ENCODE data around the gene RPS19BP1.

- TF ChIP-seq TAF1 (IDR thresholded peaks at IDR 0.05; ENCODE audit: low read depth, low read length) (no peak), POLR2A (IDR thresholded peaks at IDR 0.05; ENCODE audit: low read depth, low read length) (no peak)
Measured at GRCh38 chr22:39534092-39534506, 1.6 kb upstream of the RPS19BP1 start.

Data from GM12891 (cell line).